T-helper 1 cell (primary cell): ENCODE results near the gene MAGEA11.
"Not testable (repeated sequence)": the region's sequence is repeated elsewhere in the genome, so short reads cannot be mapped to it uniquely, and the experiment has no call there.

ENCODE experiments used
- DNase-seq, 5 donors: peaks; one replicate each; pipeline ENCODE4 v3.0.0-alpha.2; 2012 to 2020

MAGEA11 gene

GRCh38 chrX:149720021-149720689 lies 8.3 kb downstream of the MAGEA11 start:
- no peak for DNase-seq

- DNase-seq = not testable (repeated sequence)
These were observed 9.4 kb downstream of the MAGEA11 start for GRCh38 chrX:149721241-149721640.

- no peak for DNase-seq
These were observed 9.9 kb downstream of the MAGEA11 start for GRCh38 chrX:149721778-149722177.

- not testable (repeated sequence) for DNase-seq
These were observed 11.8 kb downstream of the MAGEA11 start for GRCh38 chrX:149723583-149724118.

GRCh38 chrX:149727308-149727707 lies 15.4 kb downstream of the MAGEA11 start:
- not testable (repeated sequence) for DNase-seq

- DNase-seq = not testable (repeated sequence)
These were observed 30.4 kb downstream of the MAGEA11 start for GRCh38 chrX:149742269-149742668.

- DNase-seq = not testable (repeated sequence)
These were observed 34.6 kb downstream of the MAGEA11 start for GRCh38 chrX:149746390-149747007.

GRCh38 chrX:149757206-149758067 lies 45.6 kb downstream of the MAGEA11 start:
- no peak for DNase-seq

GRCh38 chrX:149758068-149758714 lies 46.3 kb downstream of the MAGEA11 start:
- DNase-seq = no peak

GRCh38 chrX:149758715-149759078 lies 46.8 kb downstream of the MAGEA11 start:
- DNase-seq = not testable (repeated sequence)

GRCh38 chrX:149759824-149760223 lies 48.0 kb downstream of the MAGEA11 start:
- no peak for DNase-seq

- DNase-seq = no peak
These were observed 49.1 kb downstream of the MAGEA11 start for GRCh38 chrX:149760965-149761364.

GRCh38 chrX:149761858-149762674 lies 50.2 kb downstream of the MAGEA11 start:
- DNase-seq = not testable (repeated sequence)

GRCh38 chrX:149762696-149763614 lies 51.1 kb downstream of the MAGEA11 start:
- DNase-seq = no peak
